GM23338 (cell line): ENCODE results near the gene FUT7. TPM values are rescaled to one million over a fixed set of nuclear protein-coding genes. Genes with fewer than 3 reads are reported as not detected.

Experiments used
- ATAC-seq: fragments of 200-7000 bp; cut with Tn5 transposase; 3 replicates; pipeline ENCODE4 v1.9.1; 2020
- DNase-seq: peaks from one replicate; pipeline ENCODE4 v3.0.0-alpha.2; 2015; ENCODE audit warnings: low spot score
- H2AFZ ChIP-seq: fragments of 200-600 bp; sonication (generic); 2 replicates; pipeline ENCODE4 v1.8.0; 2016; ENCODE audit warnings: antibody characterized with exemption, mild to moderate bottlenecking, moderate library complexity
- H3F3A ChIP-seq: fragments of 200-600 bp; sonication (generic); replicated peaks from 2 replicates; pipeline ENCODE4 v1.8.0; 2017; ENCODE audit warnings: antibody characterized with exemption, mixed run types, low read depth
- H3K27ac ChIP-seq: fragments of 200-600 bp; sonication (generic); 2 replicates; pipeline ENCODE4 v1.6.1; 2016; ENCODE audit warnings: low read depth
- H3K27me3 ChIP-seq: fragments of 200-600 bp; sonication (generic); 2 replicates; pipeline ENCODE4 v1.8.0; 2016; ENCODE audit warnings: mild to moderate bottlenecking, mixed run types, moderate library complexity; ENCODE audit not compliant: insufficient read depth
- H3K36me3 ChIP-seq: fragments of 200-600 bp; sonication (generic); 2 replicates; pipeline ENCODE4 v1.8.0; 2016; ENCODE audit warnings: mild to moderate bottlenecking; ENCODE audit not compliant: insufficient read depth
- H3K4me1 ChIP-seq: fragments of 200-600 bp; sonication (generic); 2 replicates; pipeline ENCODE4 v1.8.0; 2016; ENCODE audit warnings: mild to moderate bottlenecking, moderate library complexity; ENCODE audit not compliant: insufficient read depth
- H3K4me2 ChIP-seq: fragments of 200-600 bp; sonication (generic); 2 replicates; pipeline ENCODE4 v1.7.1; 2017; ENCODE audit warnings: mixed run types
- H3K4me3 ChIP-seq: fragments of 200-600 bp; sonication (generic); 2 replicates; pipeline ENCODE4 v1.6.1; 2016; ENCODE audit warnings: mixed run types
- H3K79me2 ChIP-seq: fragments of 200-600 bp; sonication (generic); replicated peaks from 2 replicates; pipeline ENCODE4 v1.8.0; 2017; ENCODE audit warnings: mild to moderate bottlenecking; ENCODE audit not compliant: insufficient read depth
- H3K9me2 ChIP-seq: fragments of 200-600 bp; sonication (generic); 2 replicates; pipeline ENCODE4 v1.8.0; 2017; ENCODE audit not compliant: insufficient read depth
- H4K20me1 ChIP-seq: fragments of 200-600 bp; sonication (generic); replicated peaks from 2 replicates; pipeline ENCODE4 v1.8.0; 2017; ENCODE audit warnings: mild to moderate bottlenecking; ENCODE audit not compliant: insufficient read depth
- H3K27ac Mint-ChIP-seq: 2 replicates; pipeline ENCODE4 v1.8.0; 2020; ENCODE audit warnings: inconsistent platforms, mild to moderate bottlenecking, moderate library complexity, mixed read lengths
- H3K27me3 Mint-ChIP-seq: 3 replicates; pipeline ENCODE4 v1.8.0; 2022; ENCODE audit warnings: low read depth, mild to moderate bottlenecking, moderate library complexity, mixed read lengths, inconsistent platforms; ENCODE audit not compliant: insufficient read depth, poor library complexity
- H3K36me3 Mint-ChIP-seq: 3 replicates; pipeline ENCODE4 v1.8.0; 2021; ENCODE audit warnings: low read depth, mild to moderate bottlenecking, inconsistent platforms, moderate library complexity, mixed read lengths
- H3K4me1 Mint-ChIP-seq: 3 replicates; pipeline ENCODE4 v1.8.0; 2020; ENCODE audit warnings: mild to moderate bottlenecking, inconsistent platforms, mixed read lengths
- H3K4me3 Mint-ChIP-seq: 3 replicates; pipeline ENCODE4 v1.8.0; 2021; ENCODE audit warnings: moderate library complexity, mild to moderate bottlenecking, inconsistent platforms, mixed read lengths
- H3K9me3 Mint-ChIP-seq: 3 replicates; pipeline ENCODE4 v1.8.0; 2020; ENCODE audit warnings: moderate library complexity, mild to moderate bottlenecking, inconsistent platforms, mixed read lengths
- CREB1 ChIP-seq: fragments of 250-450 bp; sonication (Bioruptor Pico); IDR thresholded peaks from 2 replicates; pipeline ENCODE4 v1.5.0; 2020; ENCODE audit warnings: low read depth, mild to moderate bottlenecking, moderate library complexity
- CTCF ChIP-seq, 2 experiments: fragments of 200-600 bp in 1 of 2; sonication (generic) in 1 of 2; conservative IDR thresholded peaks; 2 replicates each; pipeline versions ENCODE4 v1.5.1 to v1.6.1; 2016 to 2017; ENCODE audit warnings: antibody characterized with exemption in 2 of 2, low read depth in 2 of 2, mild to moderate bottlenecking in 2 of 2, moderate library complexity in 1 of 2
- ETS1 ChIP-seq: IDR thresholded peaks from 2 replicates; pipeline ENCODE4 v1.6.1; 2016; ENCODE audit warnings: antibody characterized with exemption
- EZH2 ChIP-seq: fragments of 200-600 bp; sonication (generic); IDR thresholded peaks from one replicate; pipeline ENCODE4 v1.8.0; 2017; ENCODE audit warnings: antibody characterized with exemption, mild to moderate bottlenecking, low read depth; ENCODE audit not compliant: unreplicated experiment
- EZH2phosphoT487 ChIP-seq: fragments of 200-600 bp; sonication (generic); IDR thresholded peaks from one replicate; pipeline ENCODE4 v1.8.1; 2018; ENCODE audit warnings: antibody characterized with exemption; ENCODE audit not compliant: unreplicated experiment
- JUNB ChIP-seq: IDR thresholded peaks from one replicate; pipeline ENCODE4 v1.6.1; 2016; ENCODE audit warnings: antibody characterized with exemption; ENCODE audit not compliant: unreplicated experiment
- NANOG ChIP-seq: IDR thresholded peaks from 2 replicates; pipeline ENCODE4 v1.6.1; 2016; ENCODE audit warnings: antibody characterized with exemption, borderline replicate concordance
- POLR2AphosphoS5 ChIP-seq: IDR thresholded peaks from 2 replicates; pipeline ENCODE4 v1.6.1; 2016; ENCODE audit warnings: antibody characterized with exemption, low read depth
- REST ChIP-seq: IDR thresholded peaks from one replicate; pipeline ENCODE4 v1.6.1; 2018; ENCODE audit warnings: antibody characterized with exemption; ENCODE audit not compliant: unreplicated experiment
- STAT1 ChIP-seq: IDR thresholded peaks from one replicate; pipeline ENCODE4 v1.6.1; 2016; ENCODE audit warnings: antibody characterized with exemption; ENCODE audit not compliant: unreplicated experiment
- ZNF114 ChIP-seq: fragments of 250-450 bp; sonication (Bioruptor Pico); IDR thresholded peaks from 2 replicates; pipeline ENCODE4 v1.5.0; 2020; ENCODE audit warnings: mild to moderate bottlenecking, moderate library complexity
- ZNF331 ChIP-seq: fragments of 250-450 bp; sonication (Bioruptor Pico); IDR thresholded peaks from 2 replicates; pipeline ENCODE4 v1.5.0; 2020; ENCODE audit warnings: low read depth, mild to moderate bottlenecking, moderate library complexity
- ZNF462 ChIP-seq: fragments of 250-450 bp; sonication (Bioruptor Pico); IDR thresholded peaks from 2 replicates; pipeline ENCODE4 v1.5.0; 2020; ENCODE audit warnings: mild to moderate bottlenecking, moderate library complexity
- polyA plus RNA-seq: library from polyadenylated mRNA; unstranded; fragments of >200 nt; fragmentation: Nextera tagmentation; extraction: Ambion mirVana; gene quantifications from 2 replicates; pipeline ENCODE4 v1.2.1, GENCODE V29; 2016
- total RNA-seq: library from RNA; depleted of rRNA; stranded (reverse); fragments of >200 nt; shearing (Covaris generic); gene quantifications from 2 replicates; pipeline ENCODE4 v1.2.3, GENCODE V29; 2014

The FUT7 gene
- total and polyA plus RNA-seq, 2 experiments from 2014 or later: not detected

- Histone ChIP-seq H3K36me3 (no peaks in the 10 kb centered on the region), H3F3A (peaks cover 27% of the 10 kb centered on the region), H3K4me2 (peak overlapping the region; percentile 88), H3K79me2 (no peaks in the 10 kb centered on the region), H3K27ac (no peak overlapping the region), H3K27me3 (peaks cover 40% of the 10 kb centered on the region), H3K4me1 (peaks cover 24% of the 10 kb centered on the region), H3K9me2 (no peaks in the 10 kb centered on the region), H2AFZ (peak overlapping the region; percentile 76; the same call in 1 of the 2 replicates), H4K20me1 (0 out of 2 replicates have a peak, but pooled peaks cover 6% of the 10 kb centered on the region), H3K4me3 (peak overlapping the region; percentile 64)
- ATAC-seq: peak; percentile 9
- H3K4me3 Mint-ChIP-seq: peak overlapping the region; percentile 57
- H3K9me3 Mint-ChIP-seq: no peaks in the 10 kb centered on the region
- TF ChIP-seq ZNF462 (CRISPR knock-in tag) (no peak), POLR2AphosphoS5 (no peak), NANOG (no peak), ZNF114 (no peak), REST (no peak), ETS1 (no peak), ZNF331 (CRISPR knock-in tag) (no peak), EZH2 (no peak), CTCF (conservative IDR thresholded peaks at IDR 0.05; ENCODE audit: low read depth in 2 of 2) (no peak), EZH2phosphoT487 (no peak), JUNB (no peak), STAT1 (no peak), CREB1 (CRISPR knock-in tag) (no peak)
- H3K27ac Mint-ChIP-seq: no peak overlapping the region
- no peaks in the 10 kb centered on the region for H3K36me3 Mint-ChIP-seq
- H3K27me3 Mint-ChIP-seq: peaks cover 46% of the 10 kb centered on the region
- H3K4me1 Mint-ChIP-seq: peaks cover 13% of the 10 kb centered on the region
- peak; percentile 53 for DNase-seq
Measured at GRCh38 chr9:137076636-137077009, 44.7 kb upstream of the FUT7 start.
